Muscle of arm (tissue), 14 donors: ENCODE measurements around the gene DNAH5. TPM values are rescaled to one million over a fixed set of nuclear protein-coding genes. Genes with fewer than 3 reads are reported as not detected.
"Not testable (repeated sequence)": the region's sequence is repeated elsewhere in the genome, so short reads cannot be mapped to it uniquely, and the experiment has no call there.

Experiments
- DNase-seq: peaks from one replicate; pipeline ENCODE4 v3.0.0-alpha.2; 2013
- long read RNA-seq, 11 donors: transcript quantifications; one replicate each; lab custom pipeline, GENCODE V29; 2026
- polyA plus RNA-seq, 12 donors: library from polyadenylated mRNA; unstranded; fragments of 120-200 nt; gene quantifications; one replicate each; pipeline ENCODE4 v1.2.1, GENCODE V29; 2013; ENCODE audit not compliant: insufficient read length in 12 of 12

Gene DNAH5, protein sequence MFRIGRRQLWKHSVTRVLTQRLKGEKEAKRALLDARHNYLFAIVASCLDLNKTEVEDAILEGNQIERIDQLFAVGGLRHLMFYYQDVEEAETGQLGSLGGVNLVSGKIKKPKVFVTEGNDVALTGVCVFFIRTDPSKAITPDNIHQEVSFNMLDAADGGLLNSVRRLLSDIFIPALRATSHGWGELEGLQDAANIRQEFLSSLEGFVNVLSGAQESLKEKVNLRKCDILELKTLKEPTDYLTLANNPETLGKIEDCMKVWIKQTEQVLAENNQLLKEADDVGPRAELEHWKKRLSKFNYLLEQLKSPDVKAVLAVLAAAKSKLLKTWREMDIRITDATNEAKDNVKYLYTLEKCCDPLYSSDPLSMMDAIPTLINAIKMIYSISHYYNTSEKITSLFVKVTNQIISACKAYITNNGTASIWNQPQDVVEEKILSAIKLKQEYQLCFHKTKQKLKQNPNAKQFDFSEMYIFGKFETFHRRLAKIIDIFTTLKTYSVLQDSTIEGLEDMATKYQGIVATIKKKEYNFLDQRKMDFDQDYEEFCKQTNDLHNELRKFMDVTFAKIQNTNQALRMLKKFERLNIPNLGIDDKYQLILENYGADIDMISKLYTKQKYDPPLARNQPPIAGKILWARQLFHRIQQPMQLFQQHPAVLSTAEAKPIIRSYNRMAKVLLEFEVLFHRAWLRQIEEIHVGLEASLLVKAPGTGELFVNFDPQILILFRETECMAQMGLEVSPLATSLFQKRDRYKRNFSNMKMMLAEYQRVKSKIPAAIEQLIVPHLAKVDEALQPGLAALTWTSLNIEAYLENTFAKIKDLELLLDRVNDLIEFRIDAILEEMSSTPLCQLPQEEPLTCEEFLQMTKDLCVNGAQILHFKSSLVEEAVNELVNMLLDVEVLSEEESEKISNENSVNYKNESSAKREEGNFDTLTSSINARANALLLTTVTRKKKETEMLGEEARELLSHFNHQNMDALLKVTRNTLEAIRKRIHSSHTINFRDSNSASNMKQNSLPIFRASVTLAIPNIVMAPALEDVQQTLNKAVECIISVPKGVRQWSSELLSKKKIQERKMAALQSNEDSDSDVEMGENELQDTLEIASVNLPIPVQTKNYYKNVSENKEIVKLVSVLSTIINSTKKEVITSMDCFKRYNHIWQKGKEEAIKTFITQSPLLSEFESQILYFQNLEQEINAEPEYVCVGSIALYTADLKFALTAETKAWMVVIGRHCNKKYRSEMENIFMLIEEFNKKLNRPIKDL (N-terminal part only)
- polyA plus RNA-seq, result 1 to 10 TPM in 2 of 12 donors, under 1 TPM in 9, not detected in 1; 0.19 to 1.8 (median 0.61) TPM
- long read RNA-seq, donor 1, result 0 reads
- long read RNA-seq, donor 2, result 0 reads
- long read RNA-seq, donor 3, result 0 reads
- long read RNA-seq, donor 4, result 0 reads
- long read RNA-seq, donor 5, result 0 reads
- long read RNA-seq, donor 6, result 0 reads
- long read RNA-seq, donor 7, result 0 reads
- long read RNA-seq, donor 8, result 0 reads
- long read RNA-seq, donor 9, result 0 reads
- long read RNA-seq, donor 10, result 0 reads
- long read RNA-seq, donor 11, result 0 reads

DNA sequence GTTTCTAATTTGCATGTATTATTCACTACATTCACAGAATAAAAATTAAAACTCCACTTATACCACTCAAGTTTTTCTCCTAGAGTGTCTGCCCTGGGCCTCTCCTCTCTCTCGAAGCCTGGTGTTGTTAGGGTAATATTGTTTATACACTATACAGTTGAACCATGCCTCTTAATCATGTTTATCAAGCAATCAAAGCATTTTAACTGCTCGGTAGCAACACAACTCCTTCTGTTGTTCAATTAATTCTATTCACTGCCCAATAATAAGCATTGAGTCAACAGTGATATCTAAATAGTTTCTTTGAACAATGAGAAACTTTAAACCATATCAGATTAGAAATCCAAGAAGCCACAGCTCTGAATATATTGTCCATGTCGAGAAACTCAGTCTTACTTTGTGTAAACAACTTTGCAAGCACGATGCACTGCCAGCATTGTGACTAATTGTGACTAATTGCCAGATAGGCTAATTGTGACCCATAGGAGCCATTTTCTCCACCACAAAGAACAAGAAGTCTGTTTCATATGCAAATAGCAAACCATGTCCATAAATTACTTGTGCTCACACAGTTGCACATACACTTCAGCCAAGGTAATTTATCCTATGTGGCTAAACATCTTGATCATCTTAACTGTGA, at the start of gene DNAH5:
Gene DNAH5 (minus strand): TSS at position 129 of the 640 bp plus-strand sequence. CDS start 250 bp downstream, outside the sequence.
- no peak for DNase-seq

DNA sequence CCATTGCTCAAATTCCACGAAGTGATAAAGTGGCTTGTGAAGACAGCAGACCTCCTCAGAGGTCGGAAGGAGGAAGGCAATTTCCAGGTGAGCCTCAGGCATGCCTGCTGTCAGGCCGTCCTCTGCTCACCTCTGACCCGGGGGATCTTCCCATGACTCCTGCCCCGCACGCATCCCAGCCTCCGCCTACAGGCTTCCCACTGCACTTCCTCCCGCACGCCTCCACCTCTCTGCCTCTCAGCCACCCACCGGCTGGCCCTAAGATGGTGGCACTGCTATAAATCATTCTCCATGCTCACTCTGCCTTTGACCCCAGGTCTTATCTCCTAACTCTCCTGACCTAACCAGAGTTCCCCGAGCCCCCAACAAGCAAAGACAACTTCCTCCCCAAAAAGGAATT, 49.4 kb upstream of the DNAH5 start:
- DNase-seq, result no peak

DNA sequence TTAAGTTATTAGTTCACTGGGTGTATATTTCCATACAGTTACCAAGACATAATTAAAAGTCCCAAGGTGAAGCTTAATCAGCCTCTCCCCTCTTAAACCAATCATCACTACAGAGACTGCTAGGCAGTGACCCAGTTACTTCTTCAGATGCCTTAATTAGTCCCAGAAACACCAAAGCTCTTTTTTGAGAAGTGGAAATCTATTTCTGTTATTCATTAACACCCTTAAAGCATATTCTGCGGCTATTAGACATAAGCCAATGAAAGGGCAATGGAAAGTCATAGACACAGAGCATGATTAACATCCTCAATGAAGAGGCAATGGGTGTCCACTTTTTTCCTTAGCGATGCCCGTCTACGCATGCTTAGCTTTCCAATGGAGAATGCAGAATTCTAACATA, 48.3 kb upstream of the DNAH5 start:
- no peak for DNase-seq

DNA sequence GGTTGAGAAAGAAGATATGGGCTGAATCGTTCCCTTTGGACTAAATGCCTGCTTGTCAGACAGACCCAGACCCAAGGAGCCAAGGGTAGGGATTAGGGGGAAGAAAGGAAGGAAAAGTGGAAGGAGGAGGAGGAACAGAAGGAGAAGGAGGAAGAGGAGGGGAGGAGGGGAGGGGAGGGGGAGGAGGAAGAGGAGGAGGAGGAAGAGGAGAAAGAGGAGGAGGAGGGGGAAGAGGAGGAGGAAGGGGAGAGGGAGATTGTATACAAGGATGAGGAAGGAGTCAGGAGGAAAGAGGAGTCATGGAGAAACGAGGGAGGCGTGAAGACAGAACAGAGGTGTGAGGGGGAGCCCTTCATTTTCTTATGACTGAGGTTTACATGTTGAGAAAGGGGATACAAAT, 46.9 kb upstream of the DNAH5 start:
- no peak for DNase-seq

DNA sequence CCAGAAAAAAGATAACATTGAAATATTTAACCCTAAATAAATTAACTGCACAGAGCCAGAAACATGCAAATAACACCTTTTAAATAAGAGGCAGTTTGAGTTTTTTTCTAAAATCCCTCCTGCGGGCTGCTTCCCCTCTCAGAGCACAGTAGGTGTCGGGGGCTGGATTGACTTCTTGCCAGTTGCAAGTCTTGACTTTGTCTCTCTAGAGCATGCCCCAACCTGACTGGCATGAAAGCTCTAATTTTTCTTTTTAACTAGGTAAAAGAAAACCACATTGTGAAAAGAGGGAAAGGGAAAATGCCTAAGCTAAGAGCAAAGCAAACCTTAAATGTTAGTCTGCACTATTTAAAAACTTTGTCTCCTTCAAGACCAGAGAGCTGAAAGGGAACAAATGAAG, 46.4 kb upstream of the DNAH5 start:
- no peak for DNase-seq

DNA sequence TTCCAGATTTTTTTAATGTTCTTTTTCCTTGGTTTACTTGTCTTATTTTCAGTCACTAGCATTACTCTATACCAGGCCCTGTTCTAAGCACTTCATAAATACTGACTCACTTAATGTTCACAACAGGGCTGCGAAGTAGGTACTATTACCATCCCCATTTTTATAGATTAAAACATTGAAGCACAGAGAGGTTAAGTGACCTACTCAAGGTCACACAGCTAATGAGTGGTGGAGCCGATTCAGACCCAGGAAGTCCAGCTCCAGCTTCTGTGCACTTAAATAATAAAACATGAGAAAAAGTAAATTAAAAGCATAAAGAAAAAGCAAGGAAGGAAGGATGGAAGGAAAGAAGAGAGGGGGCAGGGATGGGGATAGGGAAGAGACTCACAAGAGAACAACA, 45.3 kb upstream of the DNAH5 start:
- no peak for DNase-seq

DNA sequence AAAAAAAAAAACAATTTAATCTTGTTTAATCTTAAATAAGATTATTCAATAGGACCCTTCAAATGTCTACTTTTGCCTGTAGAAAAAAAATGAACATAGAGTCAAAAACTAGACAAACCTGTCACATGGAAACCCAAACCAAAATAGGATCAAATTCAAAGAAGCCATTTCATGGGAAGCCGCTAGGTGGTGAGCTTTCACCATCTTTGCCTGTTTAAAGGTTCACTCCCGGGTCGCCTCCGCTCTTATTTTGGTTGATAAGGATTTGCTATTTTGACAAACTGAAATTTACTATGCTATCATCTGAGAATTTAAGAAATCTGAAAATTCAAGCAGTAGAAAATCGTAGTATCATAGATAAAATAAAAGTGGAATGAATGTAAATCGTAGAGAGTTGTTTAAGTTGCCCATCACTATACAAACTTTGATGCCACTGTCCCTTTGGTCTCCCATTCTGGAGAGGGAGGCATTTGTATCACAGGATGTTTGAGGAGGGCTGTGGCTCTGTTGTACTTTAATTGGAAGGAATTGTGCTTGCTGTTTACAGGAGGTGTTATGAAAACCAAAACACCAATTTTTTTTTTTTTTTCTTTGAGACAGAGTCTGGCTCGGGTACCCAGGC, 43.5 kb upstream of the DNAH5 start:
- peak; percentile 56 for DNase-seq

DNA sequence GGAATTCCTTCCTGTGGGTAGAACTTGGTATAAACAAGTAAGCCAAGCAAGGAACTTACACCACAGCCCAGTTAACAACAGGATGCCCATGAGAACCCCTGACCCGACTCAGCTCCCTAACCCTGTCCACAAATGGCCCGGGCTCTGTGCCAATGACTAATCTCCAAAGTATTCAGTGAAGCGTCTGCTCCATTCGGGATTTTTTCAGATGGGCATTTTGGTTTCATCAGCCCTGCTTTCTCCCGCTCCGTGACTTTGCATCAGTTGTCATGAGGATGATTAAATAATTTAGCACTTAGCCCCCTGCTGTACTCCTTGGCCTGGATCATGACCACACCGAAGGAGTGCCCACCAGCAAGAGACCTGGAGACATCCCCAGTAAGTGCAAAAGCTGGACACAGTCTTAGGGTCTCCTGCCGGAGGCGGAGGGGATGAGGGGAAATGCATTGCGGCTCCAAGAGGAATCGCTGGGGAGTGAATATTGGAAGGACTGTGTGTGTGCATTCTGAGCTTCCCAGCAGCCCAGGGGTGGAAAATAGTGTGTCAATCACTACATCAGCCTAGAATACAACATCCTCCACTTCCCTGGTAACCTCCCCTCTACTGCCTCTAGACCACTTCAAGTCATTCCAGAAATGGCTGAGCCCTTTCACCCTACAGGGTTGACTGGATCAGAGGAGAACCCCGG, 41.4 kb upstream of the DNAH5 start:
- DNase-seq, result no peak

DNA sequence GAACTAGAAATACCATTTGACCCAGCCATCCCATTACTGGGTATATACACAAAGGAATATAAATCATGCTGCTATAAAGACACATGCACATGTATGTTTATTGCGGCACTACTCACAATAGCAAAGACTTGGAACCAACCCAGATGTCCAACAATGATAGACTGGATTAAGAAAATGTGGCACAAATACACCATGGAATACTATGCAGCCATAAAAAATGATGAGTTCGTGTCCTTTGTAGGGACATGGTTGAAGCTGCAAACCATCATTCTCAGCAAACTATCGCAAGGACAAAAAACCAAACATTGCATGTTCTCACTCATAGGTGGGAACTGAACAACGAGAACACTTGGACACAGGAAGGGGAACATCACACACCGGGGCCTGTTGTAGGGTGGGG, 40.4 kb upstream of the DNAH5 start:
- not testable (repeated sequence) for DNase-seq

DNA sequence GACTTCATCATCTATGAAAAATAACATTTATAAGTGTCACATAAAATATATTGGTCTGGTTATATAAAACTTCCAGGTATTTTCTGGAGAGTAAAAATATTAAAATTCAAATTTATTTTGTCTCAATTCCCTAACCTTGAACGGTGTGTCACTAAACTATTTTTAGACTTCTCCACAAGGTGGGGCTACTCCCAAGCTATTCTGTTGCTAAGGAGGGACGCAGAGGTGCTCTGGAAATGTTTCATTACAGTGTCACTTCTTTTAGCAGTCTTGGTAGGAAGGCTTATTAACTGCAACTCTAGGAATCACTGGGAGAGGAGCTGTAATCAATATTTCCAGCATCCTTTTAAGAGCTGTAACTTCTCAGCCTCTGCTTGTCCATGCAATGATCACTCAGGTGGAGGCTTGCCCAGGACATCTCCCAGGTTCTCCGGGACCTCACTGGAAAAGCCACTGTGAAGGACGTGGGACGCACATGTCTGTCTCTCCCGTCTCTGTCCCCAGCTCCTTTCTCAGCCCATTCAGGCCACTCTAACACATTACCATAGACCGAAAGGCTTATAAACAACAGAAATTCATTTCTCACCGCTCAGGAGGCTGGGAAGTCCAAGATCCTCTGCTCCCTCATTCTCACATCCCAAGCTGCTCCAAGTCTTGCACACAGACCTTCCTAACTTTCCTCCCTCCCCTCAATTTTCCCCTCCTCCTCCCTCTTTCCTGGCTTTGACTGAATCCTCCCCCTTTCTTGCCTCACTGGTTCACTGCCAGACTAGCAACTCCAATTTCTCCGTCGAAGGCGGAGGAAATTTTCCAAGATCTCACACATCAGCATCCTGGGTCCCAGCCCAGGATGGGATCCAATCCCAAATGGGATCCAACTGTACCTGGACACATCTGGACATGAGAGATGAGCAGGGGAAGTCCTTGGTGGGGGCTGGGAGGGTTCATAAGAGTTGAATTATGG, 32.7 kb upstream of the DNAH5 start:
- DNase-seq, result peak; percentile 47

DNA sequence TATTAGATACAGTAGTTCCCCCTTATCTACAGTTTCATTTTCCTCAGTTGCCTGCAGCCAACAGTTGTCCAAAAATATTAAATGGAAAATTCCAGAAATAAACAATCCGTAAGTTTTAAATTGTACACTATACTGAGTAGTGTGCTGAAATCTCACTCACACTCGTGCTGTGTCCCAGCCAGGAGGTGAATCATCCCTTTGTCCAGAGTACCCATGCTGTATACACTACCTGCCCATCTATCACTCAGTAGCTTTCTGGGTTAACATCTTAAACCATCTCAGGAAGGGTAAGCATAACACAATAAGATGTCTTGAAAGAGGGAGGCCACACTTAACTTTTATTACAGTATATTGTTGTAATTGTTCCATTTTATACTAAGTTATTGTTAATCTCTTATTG, 31.7 kb upstream of the DNAH5 start:
- no peak for DNase-seq

DNA sequence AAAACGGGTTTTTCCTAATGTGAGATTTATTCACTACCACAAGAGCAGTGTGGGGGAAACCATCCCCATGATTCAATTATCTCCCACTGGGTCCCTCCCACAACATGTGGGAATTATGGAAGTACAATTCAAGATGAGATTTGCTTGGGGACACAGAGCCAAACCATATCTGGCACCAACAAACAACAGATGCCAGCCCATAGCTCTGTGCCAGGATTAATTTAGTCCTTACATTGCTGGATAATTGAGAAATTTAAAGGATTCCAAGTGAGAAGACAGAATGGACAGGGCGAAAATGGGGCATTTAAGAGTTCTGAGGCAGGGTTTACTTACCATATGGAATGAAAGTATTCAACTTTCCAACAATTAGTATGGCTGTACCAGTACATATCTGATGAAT, 30.8 kb upstream of the DNAH5 start:
- DNase-seq, result no peak

DNA sequence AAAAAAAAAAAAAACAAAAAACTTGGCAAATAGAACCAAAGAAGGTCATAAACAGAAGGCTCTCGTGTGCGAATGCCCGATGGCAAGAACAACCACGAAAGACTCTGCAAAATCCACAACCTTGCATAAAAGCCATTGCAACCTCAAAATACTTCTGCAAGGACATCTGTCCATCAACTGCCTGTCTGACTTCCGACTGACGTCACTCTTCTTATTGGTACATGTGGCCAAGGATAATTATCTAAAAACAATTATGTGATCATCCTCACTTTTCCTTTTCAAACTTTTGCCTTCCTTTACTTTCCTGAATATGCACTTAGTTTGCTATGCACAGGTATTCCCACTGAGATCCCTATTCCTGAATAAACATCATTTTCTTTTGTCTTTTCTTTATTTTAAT, 29.2 kb upstream of the DNAH5 start:
- DNase-seq, result no peak

DNA sequence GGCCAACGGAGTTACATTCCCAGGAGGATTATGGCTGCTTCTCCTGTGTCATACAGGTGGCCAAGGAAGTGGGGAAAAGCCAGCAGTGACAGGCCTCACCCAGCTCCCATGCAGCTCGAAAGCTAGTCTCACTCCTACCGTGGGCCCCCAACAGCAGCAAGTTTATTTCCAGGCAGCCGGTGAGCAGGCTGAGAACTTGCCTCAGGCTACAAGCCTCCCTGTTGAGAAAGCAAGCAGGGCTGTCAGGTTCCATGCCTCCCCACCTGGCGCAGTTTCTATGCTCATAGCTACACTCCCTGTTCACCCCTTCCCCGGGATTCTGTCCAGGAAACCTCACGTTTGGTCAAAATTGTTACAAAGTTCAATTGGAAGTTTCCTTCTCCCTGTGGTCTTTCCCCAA, 27.5 kb upstream of the DNAH5 start:
- no peak for DNase-seq

DNA sequence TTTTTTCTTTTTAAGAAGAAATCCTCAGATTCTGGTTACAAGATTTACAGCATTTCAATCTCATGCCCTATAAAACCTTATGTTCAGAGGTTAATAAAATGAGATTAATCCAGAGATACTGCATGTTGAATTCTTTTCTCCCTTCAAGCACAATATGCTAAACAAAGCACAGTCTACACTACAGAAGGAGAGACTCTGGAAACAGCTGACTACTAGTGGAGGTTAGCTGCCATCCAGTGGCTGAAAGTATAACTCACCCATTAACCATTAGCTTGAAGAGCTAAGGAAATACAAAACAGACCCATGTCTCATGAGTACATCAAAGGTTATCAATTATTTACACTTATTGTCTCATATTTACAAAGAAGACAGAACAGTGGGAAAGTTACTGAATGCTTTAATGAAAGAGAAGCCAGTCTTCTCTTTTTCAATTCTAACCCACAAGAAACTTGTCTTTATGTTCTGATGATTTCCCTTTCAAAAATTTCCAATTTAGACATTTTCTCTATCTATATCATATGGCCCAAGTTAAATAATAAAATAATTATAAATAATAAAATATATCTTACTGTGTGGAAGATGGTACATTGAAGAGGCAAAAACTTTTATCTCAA, 12.7 kb upstream of the DNAH5 start:
- DNase-seq, result peak; percentile 33

DNA sequence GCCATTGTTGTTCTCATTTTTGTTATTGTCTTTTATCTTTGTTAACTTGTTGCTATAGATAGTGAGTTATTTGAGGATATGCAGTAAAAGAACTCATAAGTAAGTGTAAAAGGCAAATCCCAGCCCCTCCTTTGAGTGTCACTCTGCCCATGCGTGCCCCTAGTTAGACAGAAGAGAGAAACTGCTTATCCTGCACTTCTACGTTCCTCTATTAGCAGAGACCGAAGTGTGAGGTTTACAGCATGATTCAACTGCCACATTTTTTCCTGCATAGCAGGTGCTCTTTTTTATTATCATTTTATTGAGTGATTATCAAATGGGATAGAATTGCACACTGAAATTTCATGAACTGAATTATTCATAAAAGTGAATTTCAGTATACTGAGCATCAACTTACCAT, 12.0 kb upstream of the DNAH5 start:
- no peak for DNase-seq

DNA sequence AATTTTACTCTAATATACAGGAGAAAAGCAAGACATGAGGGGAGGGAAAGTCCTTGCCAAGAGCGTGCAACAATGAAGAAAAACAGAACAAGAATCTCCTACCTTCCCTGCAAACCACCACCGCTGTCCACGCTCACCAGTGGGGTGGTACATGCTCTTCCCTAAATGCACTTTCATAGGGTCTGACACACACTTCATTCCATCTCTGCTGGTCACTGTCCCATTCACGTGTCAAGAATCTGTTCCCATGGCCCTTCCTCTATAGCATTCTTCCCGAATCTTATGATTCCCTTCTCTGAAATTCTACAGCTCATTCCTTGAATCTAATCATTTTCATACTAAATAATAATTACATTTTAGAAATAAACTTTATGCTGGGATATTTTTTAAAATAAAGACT, 11.4 kb upstream of the DNAH5 start:
- DNase-seq, result no peak

DNA sequence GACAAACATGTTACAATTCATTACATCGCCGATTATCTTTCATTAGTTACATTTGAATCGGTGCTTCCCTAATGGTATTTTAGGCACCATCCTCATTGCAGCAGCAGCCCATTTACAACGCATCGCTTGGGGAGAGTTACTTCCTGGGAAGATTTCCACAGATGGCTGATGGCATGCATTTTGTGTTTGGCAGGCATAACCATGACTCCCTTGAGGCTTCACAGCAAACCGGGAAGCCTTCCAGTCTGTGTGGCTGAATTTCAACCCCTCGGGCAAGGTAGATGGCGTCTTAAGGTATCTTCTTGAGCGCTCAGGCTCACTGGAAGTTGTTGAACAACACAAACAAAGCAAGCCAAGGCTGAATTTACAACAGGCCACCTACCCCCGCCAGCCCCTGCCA, 1.6 kb upstream of the DNAH5 start:
- DNase-seq, result no peak
